ENCODE results near the gene ZNF213.
"Not testable (repeated sequence)": the region's sequence is repeated elsewhere in the genome, so short reads cannot be mapped to it uniquely, and the experiment has no call there.

ZNF213 gene

DNA sequence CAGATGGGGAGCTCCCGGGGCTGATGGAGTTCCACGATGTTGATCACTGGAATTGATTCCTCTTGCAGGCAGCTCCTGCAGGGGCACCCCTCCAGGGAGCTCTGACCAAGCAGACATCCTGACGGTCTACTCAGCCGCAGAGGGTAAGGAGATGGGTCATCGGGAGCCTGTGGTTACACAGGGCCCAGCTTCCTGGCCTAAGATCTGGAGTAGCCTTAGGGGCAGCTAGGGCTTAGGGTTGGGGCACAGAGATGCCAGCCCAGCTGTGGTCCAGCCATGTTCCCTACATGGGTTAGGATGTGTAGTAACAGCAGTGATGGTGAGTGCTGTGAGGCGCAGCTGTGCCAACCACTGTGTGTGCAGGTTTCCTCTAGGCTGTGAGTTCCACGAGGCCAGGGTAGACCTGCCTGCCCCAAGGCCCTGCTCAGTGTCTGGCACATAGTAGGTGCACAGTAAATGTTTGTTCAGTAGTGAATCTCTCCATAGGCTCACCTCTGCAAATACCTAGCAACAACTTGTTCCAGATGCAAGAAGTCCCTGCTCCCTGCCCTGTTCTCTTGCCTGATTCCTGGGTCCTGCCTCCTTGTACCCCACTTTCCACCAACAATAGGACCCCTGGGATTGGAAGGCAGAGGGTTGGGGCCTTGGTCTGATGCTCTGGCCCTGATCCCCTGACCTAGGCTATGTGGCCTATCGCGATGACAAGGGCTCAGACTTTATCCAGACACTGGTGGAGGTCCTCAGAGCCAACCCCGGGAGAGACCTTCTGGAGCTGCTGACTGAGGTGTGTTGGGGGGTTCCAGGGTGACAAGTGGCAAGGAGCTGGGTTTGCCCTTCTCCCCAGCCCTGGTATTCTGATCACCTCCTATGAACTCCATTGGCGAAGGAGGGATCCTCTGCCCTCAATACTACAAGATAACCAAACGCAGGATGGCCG, 13.7 kb downstream of the ZNF213 start:
- DNase-seq, result no peak

DNA sequence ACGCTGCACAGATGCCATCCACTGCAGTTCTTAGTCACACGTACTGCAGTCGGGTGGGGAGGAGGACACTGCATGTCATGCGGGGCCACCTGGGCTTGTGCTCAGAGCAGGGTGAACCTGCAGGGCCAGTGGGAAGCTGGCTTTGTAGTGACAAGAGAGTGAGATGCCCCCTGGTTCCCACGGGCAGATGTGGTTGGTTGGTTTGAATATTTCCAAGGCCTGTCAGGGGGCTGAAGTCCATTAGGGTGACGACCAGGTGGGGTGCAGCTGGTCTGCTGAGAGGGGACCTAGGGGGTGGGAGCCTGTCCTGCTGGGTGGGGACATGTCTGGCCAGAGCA, 14.3 kb downstream of the ZNF213 start:
- no peak for DNase-seq

DNA sequence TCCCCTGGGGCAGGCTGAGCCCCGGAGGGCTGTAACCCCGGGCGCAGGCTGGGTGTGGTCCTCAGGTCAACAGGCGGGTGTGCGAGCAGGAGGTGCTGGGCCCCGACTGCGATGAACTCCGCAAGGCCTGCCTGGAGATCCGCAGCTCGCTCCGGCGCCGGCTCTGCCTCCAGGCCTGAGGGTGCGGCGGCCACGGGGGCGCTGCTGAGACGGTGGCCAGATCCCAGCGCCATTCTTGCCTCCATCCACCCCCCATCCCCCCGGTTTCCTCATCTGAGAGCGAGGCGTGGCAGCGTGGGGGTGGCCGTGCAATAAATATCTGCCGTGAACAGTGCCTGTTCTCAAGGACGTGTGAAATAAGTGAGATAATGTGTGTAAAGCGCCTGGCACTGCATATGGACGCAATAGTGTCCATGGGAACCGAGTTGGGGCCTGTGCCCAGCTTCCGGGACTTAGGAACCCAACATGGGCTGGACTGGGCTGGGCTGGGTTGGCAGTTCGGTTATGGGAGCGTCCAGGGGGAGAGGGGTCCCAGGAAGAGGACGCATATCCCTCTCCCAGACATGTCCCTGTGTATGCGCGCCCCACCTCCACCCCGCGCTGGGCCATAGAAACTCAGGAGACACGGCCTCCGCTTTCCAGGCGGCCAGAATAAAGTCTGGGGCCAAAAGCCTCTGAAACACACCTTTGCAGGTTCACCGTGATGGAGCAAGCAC, 15.0 kb downstream of the ZNF213 start:
- peak; percentile 56 for DNase-seq

DNA sequence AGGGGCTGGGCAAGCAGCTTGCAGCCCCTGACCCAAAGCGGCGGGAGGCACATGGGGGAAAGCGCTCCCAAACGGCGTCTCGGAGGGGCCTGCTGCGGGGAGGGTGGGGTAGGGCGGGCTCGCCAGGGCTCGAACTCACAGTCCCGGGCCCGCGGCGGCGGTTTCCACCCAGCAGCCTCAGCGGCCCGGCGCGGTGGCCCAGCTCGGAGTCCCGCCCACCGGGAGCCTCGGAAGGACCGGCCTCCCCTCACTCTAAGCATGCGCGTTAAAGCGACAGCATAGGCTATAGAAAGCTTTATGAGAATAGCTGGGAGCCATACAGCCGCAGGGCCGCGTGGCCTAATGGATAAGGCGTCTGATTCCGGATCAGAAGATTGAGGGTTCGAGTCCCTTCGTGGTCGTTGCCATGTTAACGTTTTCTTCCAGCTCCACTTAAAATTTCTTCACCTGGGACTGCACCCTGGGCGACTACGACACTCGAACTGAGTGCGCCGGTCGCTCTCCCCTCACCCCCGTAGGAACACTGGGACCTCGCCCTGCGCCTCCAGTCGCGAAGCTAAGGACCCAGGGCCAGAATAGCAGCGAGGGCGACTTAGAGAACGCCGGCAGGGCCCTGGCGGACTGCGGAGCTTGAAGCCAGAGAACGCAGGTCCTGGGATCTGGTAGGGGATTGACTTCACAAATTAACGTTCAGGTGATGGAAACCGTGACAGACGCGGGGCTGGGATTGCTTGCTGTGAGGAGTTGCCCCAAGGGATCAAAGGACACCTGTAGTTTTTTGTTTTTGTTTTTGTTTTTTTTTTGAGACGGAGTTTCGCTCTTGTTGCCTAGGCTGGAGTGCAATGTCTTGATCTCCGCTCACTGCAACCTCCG, 15.8 kb downstream of the ZNF213 start:
- DNase-seq, result peak; percentile 98

DNA sequence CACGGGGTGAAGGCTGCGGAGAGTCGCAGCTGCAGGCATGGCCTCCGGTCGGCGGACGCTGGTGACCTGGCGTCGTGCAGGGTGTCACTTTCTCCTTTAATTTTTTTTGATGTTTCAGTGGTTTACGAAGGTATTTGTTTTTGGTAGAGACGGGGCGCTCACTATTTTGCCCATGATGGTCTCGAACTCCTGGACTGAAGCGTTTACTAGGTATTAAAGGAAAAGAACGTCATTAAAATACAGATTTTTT, 17.1 kb downstream of the ZNF213 start:
- DNase-seq, result peak; percentile 58

DNA sequence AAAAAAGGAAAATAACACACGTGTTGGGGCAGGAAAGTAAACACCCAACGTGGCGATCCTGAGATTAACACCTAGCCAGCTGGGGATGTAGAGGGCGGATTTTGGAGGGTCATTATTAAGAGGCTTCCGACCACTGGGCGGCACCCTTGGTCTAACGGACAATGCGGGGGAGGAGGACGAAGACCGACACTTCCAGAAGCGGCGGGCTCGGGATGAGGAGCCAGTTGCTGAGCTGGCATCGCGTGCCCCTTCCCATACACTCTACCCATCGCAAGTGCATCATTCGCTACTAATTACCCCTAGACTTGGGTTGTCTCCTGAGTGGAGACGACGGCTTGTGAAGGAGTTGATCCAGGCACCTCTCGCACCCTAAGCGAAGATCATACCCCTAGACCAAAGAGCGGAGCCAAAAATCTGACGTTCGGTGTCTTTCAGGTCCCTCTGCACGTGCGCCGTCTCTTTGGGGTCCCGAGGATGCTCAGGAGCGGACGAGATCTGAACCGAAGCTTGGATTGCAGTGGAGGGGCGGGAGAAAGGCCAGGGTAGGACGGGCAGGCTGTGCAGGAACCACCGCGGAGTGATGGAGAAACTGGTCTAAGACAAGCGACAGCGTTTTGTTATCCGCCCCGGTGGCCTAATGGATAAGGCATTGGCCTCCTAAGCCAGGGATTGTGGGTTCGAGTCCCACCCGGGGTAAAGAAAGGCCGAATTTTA, 17.6 kb downstream of the ZNF213 start:
- peak; percentile 87 for DNase-seq

DNA sequence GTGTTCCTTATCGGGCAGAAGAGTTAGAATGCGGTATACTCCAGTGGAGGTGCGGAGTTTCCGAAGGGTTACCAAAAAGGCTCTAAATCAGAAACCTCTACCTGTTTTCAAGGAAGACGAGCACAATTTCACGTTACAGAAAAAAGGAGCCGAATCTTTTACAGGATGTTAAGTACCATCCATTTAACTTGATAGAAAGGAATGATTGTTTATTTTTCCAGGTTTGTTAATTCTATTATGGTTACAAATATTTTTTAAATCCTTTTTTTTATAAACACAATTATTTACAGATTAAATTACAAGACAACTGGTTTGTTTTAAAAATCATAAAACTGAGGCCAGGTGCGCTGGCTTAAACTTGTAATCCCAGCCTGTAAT, 18.2 kb downstream of the ZNF213 start:
- DNase-seq, result no peak

DNA sequence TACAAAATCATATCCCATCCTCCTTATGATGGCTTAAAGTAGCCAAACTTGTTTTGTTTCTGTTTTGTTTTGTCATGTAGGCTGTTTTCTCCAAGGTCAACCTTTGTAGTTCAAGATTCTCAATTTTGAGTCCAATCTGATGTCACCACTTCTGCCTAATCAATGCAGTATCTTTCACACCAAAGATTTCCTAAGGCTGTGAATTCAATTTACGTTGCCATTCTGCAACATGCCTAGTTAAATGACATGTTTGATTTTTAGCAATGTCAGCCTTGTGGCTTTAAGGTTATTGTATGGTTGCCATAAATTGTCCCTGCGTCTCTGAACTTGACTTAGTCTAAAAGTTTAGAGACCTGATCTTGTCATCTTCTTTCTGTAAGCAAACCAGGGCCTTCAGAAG, 20.4 kb downstream of the ZNF213 start:
- no peak for DNase-seq

DNA sequence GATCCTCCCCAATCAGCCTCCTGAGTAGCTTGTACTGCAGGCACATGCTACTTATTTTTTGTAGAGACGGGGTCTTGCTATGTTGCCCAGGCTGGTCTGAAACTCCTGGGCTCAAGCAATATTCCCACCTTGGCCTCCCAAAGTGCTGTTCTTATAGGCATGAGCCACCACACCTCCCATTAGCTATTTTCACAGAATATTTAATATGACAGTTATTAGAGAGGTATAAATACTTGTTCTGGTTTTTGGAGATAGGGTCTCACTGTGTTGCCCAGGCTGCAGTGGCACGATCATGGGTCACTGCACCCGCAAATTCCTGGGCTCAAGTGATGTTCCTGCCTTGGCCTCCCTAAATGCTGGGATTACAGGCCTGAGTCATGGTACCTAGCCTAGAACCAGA, 21.1 kb downstream of the ZNF213 start:
- DNase-seq, result no peak

DNA sequence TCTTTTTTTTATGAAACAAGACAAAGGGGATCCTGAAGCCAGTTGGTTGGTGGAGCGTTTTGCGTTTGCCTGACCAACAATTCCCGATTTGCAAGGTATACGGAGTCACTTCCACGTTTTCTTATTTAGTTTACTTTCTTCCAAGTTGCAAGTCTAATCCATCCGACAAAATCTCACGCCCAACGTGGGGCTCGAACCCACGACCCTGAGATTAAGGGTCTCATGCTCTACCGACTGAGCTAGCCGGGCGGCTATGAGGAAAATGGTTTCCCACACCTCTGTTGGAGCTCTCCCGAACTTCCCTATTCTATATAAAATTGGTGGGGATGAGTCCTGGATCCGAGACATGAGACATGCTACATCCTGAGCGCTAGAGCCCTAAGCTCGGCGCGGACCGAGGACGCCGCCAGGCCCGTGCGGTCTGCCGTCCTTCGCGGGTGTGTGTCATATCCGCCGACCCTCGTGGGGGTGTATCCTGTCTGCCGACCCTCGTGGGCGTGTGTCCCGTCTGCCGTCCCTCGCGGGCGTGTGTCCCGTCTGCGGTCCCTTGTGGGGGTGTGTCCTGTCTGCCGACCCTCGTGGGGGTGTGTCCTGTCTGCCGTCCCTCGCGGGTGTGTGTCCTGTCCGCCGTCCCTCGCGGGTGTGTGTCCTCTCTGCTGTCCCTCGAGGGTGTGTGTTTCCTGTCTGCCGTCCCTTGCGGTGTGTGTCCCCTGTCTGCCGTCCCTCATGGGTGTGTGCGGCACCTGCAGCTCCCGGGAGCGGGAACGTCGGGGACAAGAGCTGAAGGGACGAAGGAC, 22.6 kb downstream of the ZNF213 start:
- DNase-seq, result peak; percentile 72

DNA sequence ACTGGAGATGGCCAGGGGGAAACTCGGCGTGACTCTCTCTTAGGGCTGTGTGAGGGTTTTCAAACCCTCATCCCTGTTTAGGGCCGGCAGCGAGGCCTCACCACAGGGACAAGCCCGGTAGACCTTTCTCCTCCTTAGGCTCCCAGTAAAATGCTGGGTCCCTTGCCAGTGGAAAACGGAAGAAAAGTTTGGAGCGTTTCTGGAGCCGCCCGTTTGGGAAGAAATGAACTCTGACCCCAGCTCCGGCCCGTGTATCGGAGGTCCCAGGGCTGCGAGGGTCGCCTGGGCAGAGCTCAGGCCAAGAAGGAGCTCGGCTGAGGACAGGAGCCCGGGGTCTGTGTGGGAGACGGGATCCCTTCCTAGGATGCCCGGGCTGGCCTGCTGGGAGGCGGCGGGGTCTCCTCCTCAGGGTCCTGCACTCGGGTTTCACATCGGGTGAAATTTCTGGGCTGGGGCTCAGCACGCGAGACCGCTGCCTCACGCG, 23.2 kb downstream of the ZNF213 start:
- no peak for DNase-seq

DNA sequence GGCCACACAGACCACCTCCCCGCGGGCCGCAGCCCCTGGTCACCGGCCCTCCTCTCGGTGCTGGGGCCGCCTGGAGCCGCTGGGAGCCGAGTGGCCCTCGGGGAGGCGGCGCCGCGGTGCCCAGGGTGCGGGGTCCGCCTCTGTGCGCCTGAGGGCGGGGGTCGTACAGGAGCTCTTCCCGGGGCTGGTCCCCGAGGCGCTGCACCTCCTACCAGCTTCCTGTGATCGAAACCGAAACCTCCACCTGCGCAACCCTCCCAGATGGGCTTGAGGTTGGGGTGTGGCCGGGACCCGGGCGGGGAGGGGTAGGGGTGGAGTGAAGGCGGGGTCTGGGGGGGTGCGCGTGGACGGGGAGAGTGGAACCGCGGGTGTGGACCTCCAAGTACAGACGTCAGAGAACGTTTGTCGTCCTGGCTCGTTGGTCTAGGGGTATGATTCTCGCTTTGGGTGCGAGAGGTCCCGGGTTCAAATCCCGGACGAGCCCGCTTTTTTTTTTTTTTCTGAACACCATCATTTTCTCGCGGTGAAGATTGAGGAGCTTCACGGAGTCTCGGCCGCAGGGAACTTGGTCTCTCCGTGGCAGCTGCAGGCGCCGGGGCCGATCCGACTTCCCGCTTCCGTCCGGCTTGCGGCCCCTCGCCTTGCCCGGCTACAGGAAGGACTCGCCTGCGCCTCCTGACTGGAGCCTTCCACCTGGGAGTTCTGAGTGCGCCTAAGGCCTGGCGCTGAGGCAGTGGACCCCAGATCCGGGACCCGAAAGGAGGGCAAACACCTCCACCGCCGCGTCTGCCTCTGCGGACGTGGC, 23.9 kb downstream of the ZNF213 start:
- DNase-seq, result peak; percentile 96

DNA sequence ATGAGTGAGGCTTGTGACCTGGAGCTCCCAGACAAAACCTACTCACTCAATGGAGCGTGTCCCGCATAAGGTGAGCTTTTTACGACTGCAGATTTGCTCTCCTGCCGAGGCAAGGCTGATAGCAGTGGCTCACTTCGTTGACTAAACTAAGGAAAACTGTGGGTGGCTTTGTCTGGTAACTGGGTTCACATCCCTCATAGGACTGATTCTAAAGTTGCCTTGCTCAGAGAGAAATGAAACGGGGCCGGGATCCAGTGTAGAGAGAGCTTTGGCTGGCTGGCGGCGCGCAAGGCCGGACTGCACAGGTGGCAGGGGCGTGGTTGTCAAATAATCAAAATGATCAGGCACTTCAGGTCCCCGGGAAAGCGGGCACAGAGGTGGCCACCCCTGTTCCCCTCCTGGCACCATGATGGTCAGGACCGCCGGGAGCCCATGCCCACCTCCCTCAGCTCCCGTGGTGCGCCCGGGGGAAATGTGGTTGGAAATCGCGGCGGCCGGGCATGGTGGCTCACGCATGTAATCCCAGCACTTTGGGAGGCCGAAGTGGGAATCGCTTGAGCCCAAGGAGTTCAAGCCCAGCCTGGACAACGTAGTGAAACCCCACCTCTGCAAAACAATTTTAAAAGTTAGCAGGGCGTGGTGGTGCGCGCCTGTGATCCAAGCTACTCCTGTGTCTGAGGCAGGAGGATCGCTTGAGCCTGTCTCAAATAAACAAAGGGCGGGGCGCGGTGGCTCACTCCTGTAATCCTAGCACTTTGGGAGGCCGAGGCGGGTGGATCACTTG, 26.6 kb downstream of the ZNF213 start:
- DNase-seq, result no peak

DNA sequence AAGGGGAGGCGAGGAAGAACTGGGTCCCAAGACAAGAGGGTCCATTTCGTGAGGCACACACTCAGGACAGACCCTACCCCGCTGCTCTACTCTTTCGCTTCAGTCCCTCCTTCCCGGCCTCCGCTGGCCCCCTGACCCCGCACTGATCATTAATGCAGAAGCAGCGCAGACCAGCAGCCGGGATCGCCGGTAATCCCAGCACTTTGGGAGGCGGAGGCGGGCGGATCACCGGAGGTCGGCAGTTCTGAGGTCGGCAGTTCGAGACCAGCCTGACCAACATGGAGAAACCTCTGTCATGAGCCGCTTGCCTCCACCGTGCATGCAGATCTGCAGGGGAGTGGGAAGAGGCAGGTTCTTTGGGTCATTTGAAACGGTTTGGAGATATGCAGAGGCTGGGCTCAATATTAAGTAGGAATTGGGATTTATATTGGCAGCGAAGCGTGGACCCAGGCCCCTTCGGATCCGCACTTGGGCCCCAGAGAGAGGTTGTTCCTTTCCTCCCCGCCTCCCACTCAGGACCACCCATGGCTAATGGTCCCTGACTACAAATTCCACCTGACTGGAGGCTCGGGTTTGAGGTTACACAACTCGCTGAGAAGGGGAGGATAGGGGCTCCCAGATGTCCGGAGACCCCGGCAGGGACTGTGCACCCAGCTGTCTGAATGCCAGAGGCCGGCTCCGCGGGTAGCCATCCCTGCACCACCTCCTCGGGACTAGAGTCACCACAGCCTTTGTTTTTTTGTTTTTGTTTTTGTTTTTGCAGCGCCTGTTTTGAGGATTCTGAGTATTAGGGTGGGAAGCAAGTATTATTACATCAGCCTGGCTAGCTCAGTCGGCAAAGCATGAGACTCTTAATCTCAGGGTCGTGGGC, 29.5 kb downstream of the ZNF213 start:
- no peak for DNase-seq

DNA sequence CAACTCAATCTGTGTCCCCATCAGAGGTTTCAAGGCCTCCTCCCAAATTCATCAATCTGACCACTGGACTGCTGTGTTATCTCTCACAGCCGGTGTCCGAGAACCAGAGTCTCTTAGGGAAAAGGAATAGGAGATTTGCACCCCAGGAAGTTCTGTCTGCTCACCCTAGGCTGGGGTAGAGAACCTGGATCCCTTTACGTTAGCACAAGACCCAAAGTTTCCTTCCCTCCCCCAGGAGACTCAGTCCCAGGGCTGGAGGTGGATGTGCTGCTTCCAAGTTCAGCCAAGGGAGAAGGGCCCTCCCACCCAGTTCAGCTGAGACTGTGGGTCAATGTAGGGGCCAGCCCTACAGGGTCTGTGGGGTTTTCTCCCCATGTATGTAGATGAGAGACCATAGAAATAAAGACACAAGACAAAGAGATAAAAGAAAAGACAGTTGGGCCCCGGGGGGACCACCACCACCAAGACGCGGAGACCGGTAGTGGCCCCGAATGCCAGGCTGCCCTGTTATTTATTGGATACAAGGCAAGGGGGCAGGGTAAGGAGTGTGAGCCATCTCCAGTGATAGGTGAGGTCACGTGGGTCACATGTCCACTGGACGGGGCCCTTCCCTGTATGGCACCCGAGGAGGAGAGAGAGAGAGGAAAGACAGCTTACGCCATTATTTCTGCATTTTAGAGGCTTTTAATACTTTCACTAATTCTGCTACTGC, 30.4 kb downstream of the ZNF213 start:
- DNase-seq, result no peak

DNA sequence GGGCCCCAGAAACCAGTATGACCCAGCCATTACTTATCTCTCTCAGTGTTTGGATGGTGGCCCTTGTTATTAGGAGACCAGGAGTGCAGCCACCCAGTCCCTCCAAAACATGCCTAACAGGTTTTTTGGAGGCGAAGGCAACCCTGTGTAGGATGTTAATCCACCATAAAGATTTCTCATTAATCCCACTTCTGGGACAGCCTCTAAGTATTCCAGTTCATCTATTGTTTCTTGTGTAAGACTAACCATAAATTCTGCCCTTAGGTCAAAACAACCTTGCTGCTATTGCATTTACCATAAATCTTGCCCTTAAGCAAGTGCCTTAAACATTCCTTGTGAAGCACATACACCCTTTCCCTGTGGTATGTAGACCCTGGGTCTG, 31.7 kb downstream of the ZNF213 start:
- DNase-seq, result no peak

DNA sequence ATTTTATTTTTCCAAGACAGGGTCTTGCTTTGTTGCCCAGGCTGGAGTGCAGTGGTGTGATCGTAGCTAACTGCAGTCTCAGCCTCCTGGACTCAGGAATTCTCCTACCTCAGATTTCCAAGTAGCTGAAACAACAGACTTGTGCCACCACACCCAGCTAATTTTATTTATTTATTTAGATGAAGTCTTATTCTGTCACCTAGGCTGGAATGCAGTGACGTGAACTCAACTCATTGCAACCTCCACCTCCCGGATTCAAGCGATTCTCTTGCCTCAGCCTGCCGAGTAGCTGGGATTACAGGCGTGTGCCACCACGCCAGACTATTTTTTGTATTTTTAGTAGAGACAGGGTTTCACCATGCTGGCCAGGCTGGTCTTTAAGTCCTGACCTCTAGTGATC, 33.9 kb downstream of the ZNF213 start:
- not testable (repeated sequence) for DNase-seq

DNA sequence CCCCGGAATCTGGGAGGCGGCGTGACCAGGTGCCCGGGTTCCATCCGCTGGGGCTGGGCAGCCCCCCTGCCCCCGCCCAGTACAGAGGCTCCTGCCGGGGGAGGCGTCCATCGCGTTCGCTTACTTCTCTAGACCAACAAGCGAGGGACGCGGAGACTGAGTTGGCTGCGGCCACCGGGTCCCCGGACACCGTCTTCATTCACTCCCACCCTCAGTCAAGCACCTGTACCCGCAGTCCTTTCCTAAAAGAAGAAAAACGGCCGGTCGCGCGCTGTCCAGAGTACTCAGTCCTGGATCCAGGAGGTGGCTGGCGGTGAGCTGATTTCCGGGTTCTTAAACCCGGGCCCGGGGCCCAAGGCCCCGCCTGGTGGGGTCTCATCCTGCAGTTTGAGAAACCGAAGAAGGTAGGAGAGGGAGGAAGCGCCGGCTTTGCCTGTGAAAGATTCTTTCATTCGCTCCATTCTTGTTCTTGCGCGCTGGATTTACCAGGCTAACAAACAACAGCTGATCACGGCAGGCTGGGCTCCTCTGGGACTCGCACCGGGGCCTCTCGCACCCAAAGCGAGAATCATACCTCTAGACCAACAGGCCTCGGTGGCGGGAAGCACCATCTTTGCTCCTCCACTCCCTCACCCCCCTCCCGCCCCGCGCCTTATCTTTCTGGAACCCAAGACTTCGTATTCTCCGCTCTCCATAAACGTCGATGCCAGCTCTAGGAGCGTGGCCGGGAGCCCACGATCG, 35.8 kb downstream of the ZNF213 start:
- DNase-seq, result no peak
